GM12874 (cell line): ENCODE measurements around the gene TRMU.

Experiments used
- CTCF ChIP-seq: IDR thresholded peaks from 2 replicates; pipeline ENCODE4 v1.5.1; 2011; ENCODE audit warnings: low read depth, mild to moderate bottlenecking, control low read depth, low read length, moderate library complexity; ENCODE audit not compliant: insufficient read depth

Gene TRMU

GRCh38 chr22:46365166-46365624 lies 29.7 kb downstream of the TRMU start:
- TF ChIP-seq CTCF, result no peak

- TF ChIP-seq CTCF, result no peak
These were observed 30.8 kb downstream of the TRMU start for GRCh38 chr22:46366327-46366731.

GRCh38 chr22:46366801-46367706 lies 31.5 kb downstream of the TRMU start:
- no peak for TF ChIP-seq CTCF

DNA sequence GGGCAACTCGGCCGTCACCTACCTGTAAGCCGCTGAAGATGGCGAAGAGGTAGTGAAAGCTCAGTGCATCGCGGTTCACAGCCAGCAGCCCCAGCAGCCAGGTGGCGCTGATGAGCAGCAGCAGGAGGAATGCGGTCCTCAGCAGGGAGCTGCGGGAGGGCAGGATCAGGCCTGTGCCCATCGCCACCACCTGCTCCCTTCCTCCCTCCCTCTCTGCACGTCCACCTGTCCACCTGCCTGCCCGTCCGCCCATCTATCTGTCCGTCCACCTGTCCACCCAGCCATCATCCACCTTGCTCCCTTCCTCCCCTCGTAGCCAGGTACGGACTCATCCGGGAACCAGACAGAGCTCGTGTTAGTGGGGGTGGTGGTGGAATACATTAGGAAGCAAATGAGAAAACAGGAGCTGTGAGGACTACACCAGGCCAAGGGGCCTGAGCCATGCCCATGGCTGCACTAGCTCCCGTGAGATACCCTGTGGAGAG lies 32.2 kb downstream of the TRMU start:
- TF ChIP-seq CTCF, result peak; percentile 100

- no peak for TF ChIP-seq CTCF
These were observed 32.9 kb downstream of the TRMU start for GRCh38 chr22:46368422-46368821.

DNA sequence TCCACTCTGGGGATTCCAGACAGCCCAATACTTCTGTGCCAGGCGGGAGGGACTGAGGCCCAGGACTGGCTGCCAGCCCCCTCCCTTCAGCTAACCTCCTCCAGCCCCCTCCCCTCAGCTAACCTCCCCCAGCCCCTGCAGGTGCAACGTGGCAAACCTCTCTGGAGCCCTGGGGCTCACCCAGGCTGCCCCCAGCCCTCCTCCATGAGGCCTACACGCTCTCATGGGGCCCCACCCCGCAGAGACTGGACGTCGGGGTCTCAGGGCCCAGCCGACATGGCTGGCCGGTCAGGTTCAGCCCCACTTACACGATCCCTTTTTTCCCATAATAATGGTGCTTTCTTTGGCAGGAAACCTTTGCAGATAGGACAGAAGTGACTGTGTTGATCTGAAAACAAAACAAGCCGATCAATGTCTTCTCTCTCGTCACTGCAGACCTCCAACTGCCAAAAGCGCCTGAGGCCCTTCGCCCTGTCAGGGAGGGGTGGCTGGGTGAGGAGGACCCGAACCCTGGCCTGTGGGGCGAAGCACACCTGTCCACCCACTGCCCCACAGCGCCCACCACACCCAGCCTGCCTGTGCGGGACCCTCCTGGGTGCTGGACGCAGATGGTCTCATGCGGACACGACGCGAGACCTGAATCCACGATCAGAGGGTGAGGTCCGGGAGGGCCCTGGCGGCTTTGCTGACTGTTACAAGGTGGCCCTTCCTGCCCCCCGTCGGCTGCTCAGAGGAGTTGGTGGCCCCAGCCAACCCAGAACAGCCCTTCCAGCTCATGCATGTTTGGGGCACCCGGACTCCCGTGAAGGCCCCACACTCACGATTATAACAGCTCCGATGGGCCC lies 33.6 kb downstream of the TRMU start:
- no peak for TF ChIP-seq CTCF
